HG02885 (cell line): ENCODE data around the gene EPSTI1.
"Not testable (repeated sequence)": the region's sequence is repeated elsewhere in the genome, so short reads cannot be mapped to it uniquely, and the experiment has no call there.

Experiments
- ATAC-seq: cut with Tn5 transposase; IDR thresholded peaks from one replicate; pipeline ENCODE4 v1.9.1; 2021; ENCODE audit warnings: mild to moderate bottlenecking; ENCODE audit not compliant: unreplicated experiment, poor library complexity

The EPSTI1 gene, protein sequence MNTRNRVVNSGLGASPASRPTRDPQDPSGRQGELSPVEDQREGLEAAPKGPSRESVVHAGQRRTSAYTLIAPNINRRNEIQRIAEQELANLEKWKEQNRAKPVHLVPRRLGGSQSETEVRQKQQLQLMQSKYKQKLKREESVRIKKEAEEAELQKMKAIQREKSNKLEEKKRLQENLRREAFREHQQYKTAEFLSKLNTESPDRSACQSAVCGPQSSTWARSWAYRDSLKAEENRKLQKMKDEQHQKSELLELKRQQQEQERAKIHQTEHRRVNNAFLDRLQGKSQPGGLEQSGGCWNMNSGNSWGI

DNA sequence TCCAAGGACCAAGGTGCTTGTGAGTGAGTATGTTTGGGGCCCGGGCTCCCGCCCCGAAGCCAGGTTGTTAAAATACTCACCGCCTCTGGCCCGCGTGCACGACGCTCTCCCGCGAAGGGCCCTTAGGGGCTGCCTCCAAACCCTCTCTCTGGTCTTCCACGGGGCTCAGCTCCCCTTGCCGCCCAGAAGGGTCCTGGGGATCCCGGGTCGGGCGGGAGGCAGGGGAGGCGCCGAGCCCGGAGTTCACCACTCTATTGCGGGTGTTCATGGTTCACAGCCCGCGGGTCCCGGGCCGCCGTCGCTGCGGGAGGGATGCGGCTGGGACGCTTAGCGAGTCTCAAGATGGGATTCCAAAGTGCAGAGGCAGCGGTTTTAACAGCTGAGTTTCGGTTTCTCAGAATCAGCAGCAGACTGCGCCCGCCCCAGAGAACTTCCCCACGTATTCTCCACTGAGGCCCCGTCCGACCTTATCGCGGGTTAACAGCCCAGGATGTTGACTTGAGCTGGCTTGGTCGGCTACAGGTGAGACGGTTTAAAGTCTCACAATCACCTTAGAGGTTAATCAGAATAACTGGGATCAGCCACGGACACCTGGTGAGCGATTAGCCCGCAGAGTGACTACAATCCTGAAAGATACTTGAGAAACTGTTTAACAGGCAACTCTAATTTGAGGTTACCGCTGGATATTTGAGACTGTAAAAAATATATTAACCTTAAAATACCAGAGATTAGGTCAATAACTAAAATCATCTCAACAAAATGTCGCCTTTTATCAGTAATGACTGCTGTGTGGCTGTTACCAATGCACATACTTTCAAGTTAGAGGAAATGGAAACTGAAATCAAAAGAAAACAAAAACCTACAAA is at the start of gene EPSTI1:
Gene EPSTI1 (minus strand): TSS at position 344 of the 866 bp plus-strand sequence. CDS start 76 bp downstream, at position 268.
- peak; percentile 82 for ATAC-seq

DNA sequence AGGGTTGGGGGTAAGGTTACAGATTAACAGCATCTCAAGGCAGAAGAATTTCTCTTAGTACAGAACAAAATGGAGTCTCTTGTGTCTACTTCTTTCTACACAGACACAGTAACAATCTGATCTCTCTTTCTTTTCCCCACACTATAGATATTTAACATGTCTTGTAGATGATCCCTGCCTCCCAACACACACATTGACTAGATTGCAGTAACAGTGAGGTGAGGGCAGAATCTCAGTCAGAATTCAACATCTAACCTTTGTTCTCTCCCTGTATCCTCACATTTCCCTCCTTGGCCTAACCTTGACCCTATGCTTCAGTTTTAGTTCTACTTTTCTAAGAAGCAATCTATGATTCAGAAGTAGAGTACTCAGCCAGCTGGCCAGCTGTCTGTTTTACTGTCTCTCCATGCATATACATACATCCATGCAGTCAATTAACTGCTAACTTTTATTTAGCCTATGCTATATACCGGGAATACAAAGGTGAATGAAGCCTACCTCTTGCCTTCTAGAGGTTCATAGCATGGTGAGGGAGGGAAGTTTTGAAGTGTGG is 49.4 kb upstream of the EPSTI1 start:
- peak; percentile 73 for ATAC-seq

DNA sequence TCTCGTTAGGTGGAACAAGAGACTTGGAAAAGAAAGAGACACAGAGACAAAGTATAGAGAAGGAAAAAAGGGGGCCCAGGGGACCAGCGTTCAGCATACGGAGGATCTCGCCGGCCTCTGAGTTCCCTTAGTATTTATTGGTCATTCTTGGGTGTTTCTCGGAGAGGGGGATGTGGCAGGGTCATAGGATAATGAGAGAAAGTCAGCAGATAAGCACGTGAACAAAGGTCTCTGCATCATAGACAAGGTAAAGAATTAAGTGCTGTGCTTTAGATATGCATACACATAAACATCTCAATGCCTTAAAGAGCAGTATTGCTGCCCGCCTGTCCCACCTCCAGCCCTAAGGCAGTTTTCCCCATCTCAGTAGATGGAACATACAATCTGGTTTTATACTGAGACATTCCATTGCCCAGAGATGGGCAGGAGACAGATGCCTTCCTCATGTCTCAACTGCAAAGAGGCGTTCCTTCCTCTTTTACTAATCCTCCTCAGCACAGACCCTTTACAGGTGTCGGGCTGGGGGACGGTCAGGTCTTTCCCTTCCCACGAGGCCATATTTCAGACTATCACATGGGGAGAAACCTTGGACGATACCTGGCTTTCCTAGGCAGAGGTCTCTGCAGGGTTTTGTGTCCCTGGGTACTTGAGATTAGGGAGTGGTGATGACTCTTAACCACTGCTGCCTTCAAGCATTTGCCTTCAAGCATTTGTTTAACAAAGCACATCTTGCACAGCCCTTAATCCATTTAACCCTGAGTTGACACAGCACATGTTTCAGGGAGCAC is 48.7 kb upstream of the EPSTI1 start:
- not testable (repeated sequence) for ATAC-seq

DNA sequence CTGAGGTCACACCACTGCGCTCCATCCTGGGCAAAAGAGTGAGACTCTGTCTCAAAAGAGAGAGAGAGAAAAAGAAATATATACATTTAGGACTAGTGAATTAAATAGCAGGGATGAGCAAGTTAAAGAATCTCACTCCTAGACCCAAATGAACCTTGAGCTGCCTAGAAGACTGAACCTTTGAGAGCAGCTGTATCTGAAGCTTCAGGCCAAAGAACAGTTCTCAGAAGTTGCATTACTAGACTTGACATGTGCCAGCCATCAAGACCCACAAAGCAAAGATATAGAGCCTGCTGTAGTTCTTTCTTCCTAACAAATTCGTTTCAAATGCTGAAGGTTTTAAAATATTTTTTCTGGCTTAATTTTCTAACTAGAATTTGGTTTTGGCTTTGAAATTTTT is 47.9 kb upstream of the EPSTI1 start:
- ATAC-seq, result no peak

DNA sequence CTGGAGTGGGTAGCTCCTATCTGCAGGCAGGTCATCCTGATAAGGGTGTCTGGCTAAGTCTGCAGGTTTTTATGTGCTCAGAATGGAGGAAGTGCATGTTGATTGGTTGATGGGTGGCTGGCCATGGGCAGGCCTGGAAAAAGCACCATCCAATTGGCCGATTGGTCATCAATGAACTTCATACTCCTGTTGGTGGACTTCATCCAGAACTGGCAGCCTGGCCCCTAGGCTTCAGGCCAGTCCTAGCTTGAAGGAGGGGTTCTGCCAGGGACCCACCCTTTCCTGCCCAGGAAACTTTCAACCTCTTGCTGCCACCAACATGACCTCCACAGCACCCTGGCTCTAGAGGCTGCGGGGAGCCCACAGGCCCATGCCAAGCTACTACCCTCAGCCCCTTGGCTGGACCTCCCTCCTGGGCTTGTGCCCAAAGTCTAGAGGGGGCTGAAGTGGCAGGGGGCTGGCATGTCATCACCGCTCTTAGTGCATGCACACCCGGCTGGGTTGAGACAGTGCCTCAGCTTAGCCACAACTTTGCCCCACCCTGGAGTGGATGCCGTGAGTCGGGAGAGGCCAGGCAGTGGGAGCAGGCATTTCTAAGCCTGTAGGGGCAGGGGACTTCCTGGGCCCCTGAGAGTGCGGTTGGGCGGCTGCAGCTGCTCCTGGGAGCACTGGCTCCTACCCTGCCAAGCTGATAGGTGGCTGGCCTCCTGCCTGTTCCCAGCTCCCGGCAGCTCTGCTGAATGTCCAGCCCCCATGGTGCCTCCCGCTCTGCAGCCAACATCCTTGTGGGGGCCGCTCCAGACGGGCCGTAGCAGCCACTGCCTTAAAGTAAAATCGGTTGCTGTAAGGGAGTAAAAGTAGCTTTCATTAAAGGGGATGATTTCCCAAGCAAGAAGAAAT is 44.6 kb upstream of the EPSTI1 start:
- no peak for ATAC-seq

DNA sequence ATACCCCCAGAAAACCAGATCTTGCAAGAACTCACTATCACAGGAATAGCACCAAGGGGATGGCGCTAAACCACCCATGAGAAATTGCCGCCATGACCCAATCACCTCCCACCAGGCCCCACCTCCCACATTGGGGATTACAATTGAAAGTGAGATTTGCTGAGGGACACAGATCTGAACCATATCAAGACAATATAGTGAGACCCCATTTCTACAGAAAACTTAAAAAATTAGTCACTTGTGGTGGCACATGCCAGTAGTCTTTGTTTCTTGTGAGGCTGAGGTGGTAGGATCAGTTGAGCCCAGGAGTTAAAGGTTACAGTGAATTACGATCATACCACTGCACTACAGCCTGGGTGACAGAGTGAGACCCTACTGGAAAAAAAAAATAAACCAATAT is 41.0 kb upstream of the EPSTI1 start:
- no peak for ATAC-seq

DNA sequence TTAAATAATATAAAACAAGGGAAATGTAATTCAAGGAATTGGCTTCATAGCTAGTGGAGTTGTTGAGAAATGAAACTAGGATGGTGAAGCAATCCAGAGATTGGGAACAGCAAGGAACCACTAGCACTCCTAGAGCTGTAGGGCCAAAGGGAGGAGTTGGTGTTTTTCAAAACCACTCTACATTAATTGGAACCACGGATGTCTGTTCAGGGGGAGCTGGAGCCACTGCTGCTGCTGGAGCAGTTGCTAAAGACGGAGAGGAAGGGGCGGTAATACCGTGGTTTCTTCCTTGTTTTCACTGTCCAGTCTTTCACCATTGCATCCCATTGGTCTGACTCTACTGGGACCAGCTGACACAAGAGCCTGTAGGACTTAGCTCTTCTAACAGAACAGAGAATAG is 39.8 kb upstream of the EPSTI1 start:
- ATAC-seq, result no peak

DNA sequence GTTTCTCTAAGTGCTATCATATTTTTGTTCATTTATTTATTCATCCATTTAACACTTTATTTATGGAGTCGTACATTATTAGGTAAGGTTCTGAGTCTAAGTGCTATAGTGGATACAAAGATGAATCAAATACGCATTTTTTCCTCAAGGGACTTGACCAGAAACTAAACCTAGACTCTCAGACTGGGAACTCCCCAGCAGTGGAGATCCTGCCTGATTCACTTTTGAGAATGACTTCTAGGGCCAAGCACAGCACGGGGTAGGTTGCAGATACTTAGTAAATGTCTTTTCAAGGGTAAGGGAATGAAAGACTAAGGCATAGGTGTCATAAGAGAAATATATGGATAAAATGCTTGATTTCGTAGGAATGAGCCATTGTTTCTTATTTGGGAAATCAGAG is 38.5 kb upstream of the EPSTI1 start:
- no peak for ATAC-seq

DNA sequence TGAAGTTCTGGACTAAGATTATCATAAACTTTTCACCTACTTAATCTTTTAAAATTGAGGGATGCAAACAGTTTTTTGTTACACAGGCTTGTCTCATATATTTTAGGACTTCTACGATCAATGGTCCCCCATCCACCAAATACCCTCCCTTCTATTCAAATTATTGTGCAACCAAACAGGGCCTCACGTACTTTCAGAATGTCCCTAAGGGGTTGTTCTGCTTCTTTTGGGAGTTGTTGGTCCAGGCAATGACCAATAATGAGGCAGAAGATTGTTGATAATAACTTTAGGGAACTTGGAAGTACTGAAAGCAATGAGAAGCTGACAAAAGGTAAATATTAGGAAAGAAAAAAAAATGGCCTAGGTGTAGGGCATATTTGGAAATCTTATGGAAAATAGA is 34.2 kb upstream of the EPSTI1 start:
- no peak for ATAC-seq

DNA sequence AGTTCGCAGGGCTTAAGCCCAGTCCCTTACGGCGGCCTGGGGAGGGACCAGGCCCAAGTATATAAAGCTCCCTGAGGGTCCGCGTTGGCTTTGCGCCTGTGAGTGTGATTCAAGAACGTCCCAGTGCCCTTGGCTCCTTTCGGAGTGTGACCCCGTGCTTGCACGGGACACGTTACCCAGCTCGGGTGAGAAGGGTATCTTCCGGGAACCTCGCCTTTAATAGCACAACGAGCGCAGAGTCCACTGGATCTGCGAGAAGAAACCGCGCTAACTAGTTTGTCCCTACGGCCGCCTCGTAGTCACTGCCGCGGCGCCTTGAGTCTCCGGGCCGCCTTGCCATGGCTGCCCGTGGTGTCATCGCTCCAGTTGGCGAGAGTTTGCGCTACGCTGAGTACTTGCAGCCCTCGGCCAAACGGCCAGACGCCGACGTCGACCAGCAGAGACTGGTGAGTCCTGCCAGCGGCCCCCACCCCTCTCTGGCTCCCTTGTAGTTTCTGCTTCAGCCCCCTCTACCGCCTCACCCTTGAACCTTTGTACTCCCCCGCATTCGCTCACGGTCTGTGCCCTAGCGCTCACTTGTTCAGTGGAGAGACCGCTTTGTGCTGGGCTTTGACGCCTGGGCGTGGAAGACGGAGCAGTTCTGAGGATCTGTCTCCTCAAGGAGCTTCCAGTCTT is 31.4 kb upstream of the EPSTI1 start, which contains the start of gene DNAJC15:
Gene DNAJC15 (plus strand): TSS at position 298 of the 675 bp plus-strand sequence. CDS start 41 bp downstream, at position 339.
- peak; percentile 83 for ATAC-seq

DNA sequence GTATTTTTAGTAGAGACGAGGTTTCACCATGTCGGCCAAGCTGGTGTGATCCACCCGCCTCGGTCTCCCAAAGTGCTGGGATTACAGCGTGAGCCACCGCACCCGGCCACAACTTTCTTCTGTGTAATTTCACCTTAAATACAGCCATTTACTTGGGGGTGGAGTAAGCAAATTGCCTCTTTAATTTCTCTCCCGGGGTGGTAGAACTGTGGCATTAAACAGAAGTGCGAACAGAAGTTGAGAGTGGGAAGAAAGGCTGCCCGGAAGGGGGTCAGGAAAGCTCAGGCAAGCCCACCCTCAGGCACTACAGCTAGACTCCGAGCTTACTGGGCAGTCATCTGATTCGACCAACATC is 30.9 kb upstream of the EPSTI1 start:
- ATAC-seq, result no peak

DNA sequence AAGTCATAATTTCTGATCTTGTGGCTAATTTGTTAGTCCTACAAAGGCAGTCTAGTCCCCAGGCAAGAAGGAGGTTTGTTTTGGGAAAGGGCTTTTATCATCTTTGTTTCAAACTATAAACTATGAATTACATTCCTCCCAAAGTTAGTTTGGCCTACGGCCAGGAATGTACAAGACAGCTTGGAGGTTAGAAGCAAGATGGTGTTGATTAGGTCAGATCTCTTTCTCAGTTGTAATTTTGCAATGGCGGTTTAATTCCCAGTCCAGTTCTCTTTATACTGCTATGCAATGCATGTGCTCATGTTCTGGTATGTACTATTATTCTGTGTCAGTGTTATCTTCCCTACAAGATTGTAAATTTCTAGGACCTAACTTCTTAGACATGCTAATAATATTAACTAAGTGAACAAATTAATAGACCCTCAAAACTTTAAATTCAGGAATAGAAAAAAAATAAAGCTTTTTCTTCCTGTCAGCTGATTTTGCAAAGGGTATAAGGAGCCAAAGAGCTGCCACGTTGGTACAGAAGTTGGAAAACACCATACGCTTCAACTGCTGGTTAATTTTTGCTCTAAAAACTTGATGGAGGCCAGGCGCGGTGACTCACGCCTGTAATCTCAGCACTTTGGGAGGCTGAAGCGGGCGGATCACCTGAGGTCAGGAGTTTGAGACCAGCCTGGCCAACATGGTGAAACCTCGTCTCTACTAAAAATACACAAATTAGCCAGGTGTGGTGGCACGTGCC is 30.1 kb upstream of the EPSTI1 start:
- ATAC-seq, result no peak

DNA sequence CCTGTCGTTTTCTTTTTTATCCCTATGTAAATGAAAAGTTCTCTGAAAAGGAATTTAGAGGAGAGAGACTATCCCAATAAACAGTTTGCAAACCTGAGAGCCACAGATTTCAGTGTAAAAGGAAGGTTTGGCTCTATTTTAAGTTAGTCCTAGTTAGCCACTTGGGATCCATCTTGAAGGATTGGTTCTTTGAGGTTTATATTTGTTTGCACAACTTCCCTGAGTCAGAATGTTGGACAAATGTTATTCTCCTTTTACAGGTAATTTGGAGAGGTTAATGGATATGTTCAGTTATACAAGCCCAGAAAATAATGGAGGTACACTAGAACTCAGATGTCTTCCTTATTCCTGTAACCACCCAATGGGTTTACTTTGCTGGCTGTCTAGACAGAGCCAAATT is 28.8 kb upstream of the EPSTI1 start:
- no peak for ATAC-seq

DNA sequence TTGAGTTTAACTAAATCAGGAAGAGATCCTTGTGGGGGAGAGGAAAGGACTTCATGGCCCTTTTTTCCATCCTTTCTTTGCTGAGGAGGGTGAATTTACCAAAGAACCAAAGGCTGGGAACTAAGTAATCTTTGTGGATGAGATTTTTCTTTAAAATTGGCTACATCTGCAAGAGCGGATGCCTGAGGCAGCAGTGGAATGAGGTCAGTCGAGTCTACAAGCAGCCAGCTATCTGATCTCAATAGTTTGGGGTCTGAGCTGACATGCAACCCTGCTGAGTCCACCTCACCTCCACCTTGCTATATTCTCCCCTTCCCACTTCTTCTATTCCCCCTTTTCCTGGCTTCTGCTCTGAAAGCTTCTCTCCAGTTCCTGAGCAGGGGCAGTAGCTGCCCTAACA is 27.8 kb upstream of the EPSTI1 start:
- no peak for ATAC-seq

DNA sequence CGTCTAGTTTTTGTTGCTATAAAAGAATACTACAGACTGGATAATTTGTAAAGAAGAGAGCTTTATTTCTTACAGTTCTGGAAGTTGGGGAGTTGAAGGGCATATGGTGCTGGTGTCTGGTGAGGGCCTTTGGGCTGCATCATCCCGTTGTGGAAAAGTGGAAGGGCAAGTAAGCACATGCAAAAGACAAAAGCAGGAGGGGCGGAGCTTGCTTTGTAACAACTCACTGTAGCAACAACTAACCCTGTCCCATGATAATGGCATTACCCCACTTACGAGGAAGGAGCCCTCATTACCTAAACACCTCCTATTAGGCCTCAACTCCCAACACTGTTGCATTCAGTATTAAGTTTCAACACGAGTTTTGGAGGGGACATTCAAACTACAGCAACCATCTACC is 24.2 kb upstream of the EPSTI1 start:
- no peak for ATAC-seq

DNA sequence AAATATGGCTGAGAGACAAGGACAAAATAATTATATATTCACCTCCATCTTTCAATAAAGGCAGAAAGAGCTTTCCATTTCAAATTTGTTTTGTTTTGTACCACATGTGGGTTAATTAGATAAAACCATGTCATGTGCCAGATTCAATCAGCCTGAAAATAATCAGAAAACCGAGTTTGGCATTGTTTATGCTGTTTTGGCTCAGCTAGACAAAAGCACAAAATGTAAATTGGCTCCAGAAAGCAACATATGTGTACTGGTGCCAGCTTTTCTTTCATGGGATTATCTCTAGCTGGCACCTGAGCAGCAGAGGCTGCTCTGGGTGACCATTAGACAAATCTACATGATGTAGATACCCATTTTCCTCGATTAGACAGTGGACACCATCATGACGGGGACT is 22.1 kb upstream of the EPSTI1 start:
- ATAC-seq, result no peak

DNA sequence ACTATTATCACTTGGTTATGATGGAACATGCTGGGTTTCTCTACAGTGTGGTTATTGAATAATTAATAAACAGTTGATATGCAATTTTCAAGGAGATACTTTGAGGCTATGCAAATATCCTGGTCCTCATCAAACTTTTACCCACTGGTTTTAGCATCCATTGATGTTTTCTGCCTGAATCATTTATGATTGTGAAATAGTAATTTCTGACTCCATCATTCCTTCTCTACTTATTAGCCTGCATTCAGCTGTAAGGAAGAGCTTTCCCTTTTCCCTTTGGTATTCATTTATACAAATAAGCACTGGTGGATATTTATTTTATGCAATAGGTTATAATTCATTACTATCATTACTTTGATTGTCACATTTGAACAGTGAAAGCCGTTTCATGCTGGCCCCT is 17.5 kb upstream of the EPSTI1 start:
- ATAC-seq, result no peak

DNA sequence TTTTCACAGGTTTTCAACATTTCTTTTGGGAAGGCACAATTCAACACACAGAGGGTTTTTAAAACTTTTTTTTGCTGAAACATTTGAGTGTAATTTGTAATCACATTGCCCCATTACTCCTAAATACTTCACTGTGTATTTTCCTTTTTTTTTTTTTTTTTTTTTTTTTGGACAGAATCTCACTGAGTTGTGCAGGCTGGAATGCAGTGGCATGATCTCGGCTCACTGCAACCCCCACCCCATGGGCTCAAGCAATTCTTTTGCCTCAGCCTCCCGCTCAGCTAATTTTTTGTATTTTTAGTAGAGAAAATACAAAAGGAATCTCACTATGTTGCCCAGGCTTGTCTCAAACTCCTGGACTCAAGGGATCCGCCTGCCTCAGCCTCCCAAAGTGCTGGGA is 16.6 kb upstream of the EPSTI1 start:
- no peak for ATAC-seq
